ENCODE measurements around the gene KRT73. TPM values are rescaled to one million over a fixed set of nuclear protein-coding genes. Genes with fewer than 3 reads are reported as not detected.
A peak's percentile ranks its signal among the peaks of the same experiment; 100 is the strongest.

The KRT73 gene
- total RNA-seq, 3 donors from 2014 or later (not counting 1 experiment from before 2014, with no cell fraction given): 12.4 to 92.9 (median 23.3) TPM

DNA sequence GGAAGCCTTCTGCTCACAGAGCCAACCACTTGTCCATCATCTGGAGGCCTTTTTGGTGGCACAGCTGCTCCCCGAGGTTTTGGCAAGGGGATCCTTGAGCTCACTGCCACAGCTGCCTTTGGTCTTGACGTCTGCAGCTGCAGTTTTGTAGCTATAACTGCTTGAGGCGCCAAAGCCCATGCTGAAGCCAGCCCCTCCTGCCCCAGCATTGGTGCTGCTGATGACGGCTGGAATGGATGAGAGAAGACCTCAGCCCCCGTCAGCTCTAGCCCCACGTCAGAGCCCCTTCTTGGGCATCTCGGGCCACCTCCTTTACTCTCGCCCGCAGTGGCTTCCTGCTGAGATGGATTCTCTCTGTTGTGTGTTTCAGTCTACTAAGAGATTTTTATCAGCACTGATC, 32.4 kb downstream of the KRT73 start:
- H3K36me3 Mint-ChIP-seq: peaks cover 8% of the 10 kb centered on the region
- no peak overlapping the region for H3K27ac ChIP-seq (ENCODE audit: low read length)
- peak; percentile 90 to 92 (median 92) for ATAC-seq

DNA sequence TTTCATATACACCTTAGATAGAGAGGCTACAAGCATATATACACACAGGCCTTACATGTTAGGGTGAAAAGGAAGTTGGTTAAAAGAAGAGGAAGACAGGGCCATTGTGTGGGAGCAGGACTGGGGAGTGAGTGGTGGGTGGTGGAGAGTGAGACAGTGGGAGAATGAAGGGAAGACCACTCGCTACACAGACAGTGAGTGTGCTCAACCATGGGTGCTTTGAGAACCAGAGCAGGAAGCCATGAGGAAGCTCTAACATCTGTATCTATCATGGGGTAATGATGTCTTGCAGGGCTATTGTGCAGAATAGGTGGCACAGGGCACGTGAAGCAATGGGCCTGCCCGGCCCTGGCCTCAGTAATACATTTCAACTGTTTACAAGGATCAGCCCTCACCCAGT, 33.3 kb downstream of the KRT73 start:
- intact Hi-C loops (cut with micrococcal nuclease): loop anchor here (5.0 kb wide), 1 partner anchor 47 kb away; no protein-coding TSS in a partner anchor
- H3K27ac Mint-ChIP-seq: peak overlapping the region; percentile 1 to 83
- no peak for ATAC-seq

More for the DNA sequence above, 32.4 kb downstream of the KRT73 start:
- H3K4me1 ChIP-seq (ENCODE audit: control insufficient read depth, insufficient read depth, low read length): peaks cover 31% of the 10 kb centered on the region
- TF ChIP-seq, protein P1, sequence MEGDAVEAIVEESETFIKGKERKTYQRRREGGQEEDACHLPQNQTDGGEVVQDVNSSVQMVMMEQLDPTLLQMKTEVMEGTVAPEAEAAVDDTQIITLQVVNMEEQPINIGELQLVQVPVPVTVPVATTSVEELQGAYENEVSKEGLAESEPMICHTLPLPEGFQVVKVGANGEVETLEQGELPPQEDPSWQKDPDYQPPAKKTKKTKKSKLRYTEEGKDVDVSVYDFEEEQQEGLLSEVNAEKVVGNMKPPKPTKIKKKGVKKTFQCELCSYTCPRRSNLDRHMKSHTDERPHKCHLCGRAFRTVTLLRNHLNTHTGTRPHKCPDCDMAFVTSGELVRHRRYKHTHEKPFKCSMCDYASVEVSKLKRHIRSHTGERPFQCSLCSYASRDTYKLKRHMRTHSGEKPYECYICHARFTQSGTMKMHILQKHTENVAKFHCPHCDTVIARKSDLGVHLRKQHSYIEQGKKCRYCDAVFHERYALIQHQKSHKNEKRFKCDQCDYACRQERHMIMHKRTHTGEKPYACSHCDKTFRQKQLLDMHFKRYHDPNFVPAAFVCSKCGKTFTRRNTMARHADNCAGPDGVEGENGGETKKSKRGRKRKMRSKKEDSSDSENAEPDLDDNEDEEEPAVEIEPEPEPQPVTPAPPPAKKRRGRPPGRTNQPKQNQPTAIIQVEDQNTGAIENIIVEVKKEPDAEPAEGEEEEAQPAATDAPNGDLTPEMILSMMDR (IDR thresholded peaks at IDR 0.05): no peak
- no peaks in the 10 kb centered on the region for H3K36me3 ChIP-seq (ENCODE audit: control insufficient read depth, insufficient read depth, low read length)
- intact Hi-C loops (cut with micrococcal nuclease): loop anchor here (2.0 to 5.0 kb wide), 2 partner anchors 46 to 59 kb away; no protein-coding TSS in a partner anchor
- peak overlapping the region; percentile 58 to 83 for H3K27ac Mint-ChIP-seq
- H3K4me1 Mint-ChIP-seq: peaks cover 38 to 46% of the 10 kb centered on the region in 2 donors
- DNase-seq: peak; percentile 59 to 88
- H3K4me3 ChIP-seq (ENCODE audit: low read length): no peak overlapping the region
- H3K4me3 Mint-ChIP-seq: no peak overlapping the region
- 26% methylated on average over 9 of the region's 9 CpGs for WGBS (ENCODE audit: insufficient coverage)
- H3K9me3 ChIP-seq (ENCODE audit: control insufficient read depth, insufficient read depth, low read length): no peaks in the 10 kb centered on the region
- H3K9me3 Mint-ChIP-seq: no peaks in the 10 kb centered on the region
- no peaks in the 10 kb centered on the region for H3K27me3 ChIP-seq (ENCODE audit: control insufficient read depth, insufficient read depth, low read length)
- H3K27me3 Mint-ChIP-seq (ENCODE audit: low read depth in 2 of 2): peaks cover 3 to 7% of the 10 kb centered on the region in 2 donors

DNA sequence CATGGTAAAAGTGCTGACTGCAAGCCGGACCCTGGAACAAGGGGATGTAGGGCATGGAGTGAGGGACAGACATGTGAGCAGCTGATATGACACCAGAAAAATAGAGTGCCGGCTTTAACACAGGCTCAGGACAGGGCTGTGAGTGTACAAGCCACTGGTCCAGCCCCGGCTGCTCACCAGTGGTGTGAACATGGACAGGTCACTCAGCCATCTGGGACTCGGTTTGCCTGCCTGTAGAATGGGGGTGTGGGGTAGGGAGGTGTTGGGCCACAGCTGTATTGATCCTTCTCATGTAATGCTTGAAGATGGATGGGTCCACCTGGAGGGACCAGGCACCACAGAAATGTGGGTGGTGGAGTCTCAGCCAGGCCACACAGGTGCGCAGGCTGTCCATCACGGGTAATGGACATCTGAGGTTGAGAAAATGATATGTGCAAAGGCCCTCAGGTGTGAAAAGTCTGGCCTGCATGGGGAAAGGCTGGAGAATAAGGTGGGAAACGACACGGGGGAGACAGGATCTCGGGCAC, 34.1 kb downstream of the KRT73 start:
- DNase-seq (no peak), ATAC-seq (no peak)
- H3K4me3 Mint-ChIP-seq: no peak overlapping the region
- Histone ChIP-seq H3K27me3 (ENCODE audit: control insufficient read depth, insufficient read depth, low read length) (no peaks in the 10 kb centered on the region), H3K9me3 (ENCODE audit: control insufficient read depth, insufficient read depth, low read length) (no peaks in the 10 kb centered on the region), H3K4me3 (ENCODE audit: low read length) (no peak overlapping the region), H3K36me3 (ENCODE audit: control insufficient read depth, insufficient read depth, low read length) (no peaks in the 10 kb centered on the region), H3K27ac (ENCODE audit: low read length) (no peak overlapping the region), H3K4me1 (ENCODE audit: control insufficient read depth, insufficient read depth, low read length) (peaks cover 31% of the 10 kb centered on the region)
- intact Hi-C loops (cut with micrococcal nuclease): loop anchor here (5.0 kb wide), 1 partner anchor 212 kb away; no protein-coding TSS in a partner anchor
- TF ChIP-seq, protein P1 (IDR thresholded peaks at IDR 0.05): no peak
- peak overlapping the region in 1 of 2 donors; percentile 1 for H3K27ac Mint-ChIP-seq
- 91% methylated on average over 9 of the region's 9 CpGs for WGBS (ENCODE audit: insufficient coverage)
- H3K36me3 Mint-ChIP-seq: no peaks in the 10 kb centered on the region
- peaks cover 38 to 40% of the 10 kb centered on the region in 2 donors for H3K4me1 Mint-ChIP-seq
- peaks cover 15 to 18% of the 10 kb centered on the region in 2 donors for H3K27me3 Mint-ChIP-seq (ENCODE audit: low read depth in 2 of 2)
- no peaks in the 10 kb centered on the region for H3K9me3 Mint-ChIP-seq

More for the DNA sequence above, 33.3 kb downstream of the KRT73 start:
- Mint-ChIP-seq H3K4me1 (peaks cover 38 to 40% of the 10 kb centered on the region in 2 donors), H3K9me3 (no peaks in the 10 kb centered on the region), H3K4me3 (no peak overlapping the region), H3K27me3 (ENCODE audit: low read depth in 2 of 2) (peaks cover 11 to 15% of the 10 kb centered on the region in 2 donors), H3K36me3 (peaks cover under 1% of the 10 kb centered on the region)
- Histone ChIP-seq H3K4me1 (ENCODE audit: control insufficient read depth, insufficient read depth, low read length) (peaks cover 31% of the 10 kb centered on the region), H3K27me3 (ENCODE audit: control insufficient read depth, insufficient read depth, low read length) (no peaks in the 10 kb centered on the region), H3K4me3 (ENCODE audit: low read length) (no peak overlapping the region), H3K27ac (ENCODE audit: low read length) (no peak overlapping the region), H3K36me3 (ENCODE audit: control insufficient read depth, insufficient read depth, low read length) (no peaks in the 10 kb centered on the region), H3K9me3 (ENCODE audit: control insufficient read depth, insufficient read depth, low read length) (no peaks in the 10 kb centered on the region)
- 94% methylated on average over 3 of the region's 3 CpGs for WGBS (ENCODE audit: insufficient coverage)
- DNase-seq: no peak
- TF ChIP-seq, protein P1 (IDR thresholded peaks at IDR 0.05): no peak

All from natural killer cell (primary cell).